ENCODE results near the gene HAND1.

HAND1 gene

DNA sequence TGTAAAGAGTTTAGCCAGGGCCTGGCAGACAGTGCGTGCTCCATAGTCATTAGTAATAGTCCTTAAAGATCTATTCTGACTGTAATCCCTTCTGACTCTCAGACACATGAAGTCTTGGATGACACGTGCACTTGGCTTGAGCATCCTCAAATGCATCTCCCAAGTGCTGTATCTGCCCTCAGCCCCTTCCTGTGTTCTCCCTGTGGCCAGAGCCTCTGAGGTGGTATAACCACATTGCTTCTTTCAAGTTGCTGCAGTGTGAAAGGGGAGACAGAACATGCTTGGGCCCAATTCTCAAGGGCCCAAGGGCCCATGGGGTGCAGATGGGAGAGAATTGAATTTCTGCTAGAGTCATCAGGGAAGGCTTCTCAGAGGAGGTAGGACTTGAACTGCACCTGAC, 30.1 kb upstream of the HAND1 start:
- no peak overlapping the region for H3K4me3 ChIP-seq (replicated peaks in 1 of 2; ENCODE audit: low read depth in 2 of 2, low read length in 2 of 2)
- DNase-seq (ENCODE audit: low read depth in 2 of 2) = no peak
- no peak for TF ChIP-seq CTCF (IDR thresholded peaks at IDR 0.05; ENCODE audit: low read depth, low read length)

DNA sequence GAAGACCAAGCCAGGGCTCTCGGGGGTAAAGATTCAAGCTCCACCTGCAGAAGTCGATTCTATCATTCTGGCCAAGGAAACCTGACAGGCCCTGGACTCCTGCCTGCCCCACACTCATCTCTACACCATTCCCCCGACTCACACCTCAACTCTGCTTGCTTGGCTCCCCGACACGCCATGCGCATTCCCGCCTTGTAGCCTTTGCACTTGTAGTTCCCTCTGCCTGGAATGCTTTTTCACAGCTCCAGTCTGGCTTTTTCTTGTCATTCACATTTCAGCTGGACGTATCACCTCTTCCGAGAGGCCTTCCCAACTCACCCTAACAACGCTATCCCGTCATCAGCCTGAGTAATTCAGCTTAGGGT, 28.7 kb upstream of the HAND1 start:
- no peak overlapping the region for H3K4me3 ChIP-seq (replicated peaks in 1 of 2; ENCODE audit: low read depth in 2 of 2, low read length in 2 of 2)
- TF ChIP-seq CTCF (IDR thresholded peaks at IDR 0.05; ENCODE audit: low read depth, low read length) = no peak
- DNase-seq (ENCODE audit: low read depth in 2 of 2) = no peak

DNA sequence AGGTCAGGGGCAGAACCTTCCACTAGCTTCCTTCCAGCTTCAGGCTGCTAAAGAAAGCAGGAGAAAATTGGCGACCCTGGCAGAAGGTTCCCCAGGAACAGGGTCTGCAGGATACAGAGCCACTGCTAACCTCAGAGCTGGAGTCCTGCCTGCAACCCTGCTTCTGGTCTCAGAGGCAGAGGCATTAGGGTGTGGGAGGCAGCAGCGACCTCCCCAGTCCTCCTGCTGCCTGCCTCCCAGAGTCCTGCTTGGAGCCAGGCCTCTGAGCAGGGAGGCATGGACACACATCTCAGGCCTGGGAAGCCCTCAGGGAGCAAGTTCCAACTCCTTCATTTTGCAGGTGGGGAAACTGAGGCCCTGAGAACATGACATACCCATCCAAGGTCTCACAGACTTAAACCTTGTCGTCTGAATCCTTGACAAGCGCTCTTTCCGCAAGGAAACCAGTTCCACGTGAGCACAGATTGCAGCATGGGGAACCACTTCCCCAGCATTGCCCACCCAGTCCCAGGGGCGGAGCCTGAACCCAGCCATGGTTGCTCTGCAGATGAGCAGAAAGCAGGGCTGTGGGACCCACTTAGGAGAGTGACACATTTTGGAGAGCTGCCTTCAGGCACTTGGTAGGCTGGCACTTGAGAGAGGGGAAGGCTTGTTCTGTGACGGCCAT, 28.2 kb upstream of the HAND1 start:
- TF ChIP-seq CTCF (IDR thresholded peaks at IDR 0.05; ENCODE audit: low read depth, low read length) = no peak
- H3K4me3 ChIP-seq (replicated peaks in 1 of 2; ENCODE audit: low read depth in 2 of 2, low read length in 2 of 2) = no peak overlapping the region
- DNase-seq (ENCODE audit: low read depth in 2 of 2) = no peak

GRCh38 chr5:154505567-154505966, 27.5 kb upstream of the HAND1 start:
- no peak for DNase-seq (ENCODE audit: low read depth in 2 of 2)
- no peak for TF ChIP-seq CTCF (IDR thresholded peaks at IDR 0.05; ENCODE audit: low read depth, low read length)
- no peak overlapping the region for H3K4me3 ChIP-seq (replicated peaks in 1 of 2; ENCODE audit: low read depth in 2 of 2, low read length in 2 of 2)

DNA sequence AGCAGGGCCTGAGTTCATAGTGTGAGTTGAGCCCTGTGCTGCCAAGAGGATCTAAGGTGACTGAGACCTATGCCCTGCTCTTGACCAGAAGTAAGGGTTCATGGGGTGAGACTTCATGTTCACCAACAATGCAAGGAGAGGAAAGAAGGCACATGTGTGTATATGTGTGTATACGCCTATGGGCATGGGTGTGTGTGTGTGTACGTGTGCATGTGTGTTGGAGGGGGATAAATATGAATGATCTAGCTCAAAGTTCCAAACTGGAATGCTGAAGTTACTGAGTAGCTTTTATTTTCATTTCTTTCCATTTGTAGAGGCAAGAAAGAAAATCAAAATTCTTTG, 25.6 kb upstream of the HAND1 start:
- DNase-seq (ENCODE audit: low read depth in 2 of 2) = no peak
- no peak for TF ChIP-seq CTCF (IDR thresholded peaks at IDR 0.05; ENCODE audit: low read depth, low read length)
- H3K4me3 ChIP-seq (replicated peaks in 1 of 2; ENCODE audit: low read depth in 2 of 2, low read length in 2 of 2) = no peak overlapping the region

DNA sequence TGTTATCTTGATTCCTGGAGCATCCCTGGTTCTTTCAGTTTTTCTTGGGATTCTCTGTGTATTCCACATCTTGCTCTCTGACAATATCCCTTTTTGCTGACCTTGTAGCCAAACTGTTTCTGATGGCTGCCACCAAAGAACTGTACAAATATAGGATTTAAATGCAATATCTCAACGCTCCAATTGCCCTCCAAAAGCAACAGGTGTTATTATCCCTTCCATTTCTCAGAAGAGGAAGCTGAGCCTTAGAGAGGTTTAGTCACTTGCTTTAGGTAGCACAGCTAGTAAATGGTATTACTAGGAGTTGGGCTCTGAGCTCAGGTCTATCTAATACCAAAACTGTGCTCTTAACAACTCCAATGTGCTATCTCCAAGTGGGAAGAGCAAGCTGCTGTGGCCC, 24.2 kb upstream of the HAND1 start:
- no peak for TF ChIP-seq CTCF (IDR thresholded peaks at IDR 0.05; ENCODE audit: low read depth, low read length)
- DNase-seq (ENCODE audit: low read depth in 2 of 2) = no peak

DNA sequence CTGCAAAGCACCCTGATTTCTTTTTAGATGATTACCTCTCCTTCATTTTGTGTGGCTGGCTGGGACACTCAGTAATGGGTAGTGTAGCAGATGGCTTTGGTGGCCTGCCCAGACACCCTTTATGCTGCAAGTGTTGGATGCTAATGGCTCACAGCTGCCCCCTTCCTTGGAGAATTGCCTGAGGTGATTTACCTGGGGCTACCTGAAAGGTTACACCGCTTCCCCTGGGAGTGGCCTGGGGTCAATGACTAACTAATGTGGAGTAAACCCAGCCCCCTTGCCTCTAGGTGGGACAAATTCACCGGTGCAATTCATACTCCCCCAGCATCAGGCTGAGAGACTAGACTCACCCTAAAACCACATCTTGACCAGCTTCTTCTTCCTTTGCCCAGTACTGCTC, 23.5 kb upstream of the HAND1 start:
- no peak overlapping the region for H3K4me3 ChIP-seq (replicated peaks in 1 of 2; ENCODE audit: low read depth in 2 of 2, low read length in 2 of 2)
- DNase-seq (ENCODE audit: low read depth in 2 of 2) = no peak
- TF ChIP-seq CTCF (IDR thresholded peaks at IDR 0.05; ENCODE audit: low read depth, low read length) = no peak

More for the DNA sequence above, 24.2 kb upstream of the HAND1 start:
- H3K4me3 ChIP-seq (replicated peaks in 1 of 2; ENCODE audit: low read depth in 2 of 2, low read length in 2 of 2) = no peak overlapping the region
